GM23338 (cell line): Measurements from ENCODE around the gene MUC5AC. TPM values are rescaled to one million over a fixed set of nuclear protein-coding genes. Genes with fewer than 3 reads are reported as not detected.

Source experiments
- ATAC-seq: fragments of 200-7000 bp; cut with Tn5 transposase; 3 replicates; pipeline ENCODE4 v1.9.1; 2020
- DNase-seq: peaks from one replicate; pipeline ENCODE4 v3.0.0-alpha.2; 2015; ENCODE audit warnings: low spot score
- H2AFZ ChIP-seq: fragments of 200-600 bp; sonication (generic); 2 replicates; pipeline ENCODE4 v1.8.0; 2016; ENCODE audit warnings: antibody characterized with exemption, mild to moderate bottlenecking, moderate library complexity
- H3F3A ChIP-seq: fragments of 200-600 bp; sonication (generic); replicated peaks from 2 replicates; pipeline ENCODE4 v1.8.0; 2017; ENCODE audit warnings: antibody characterized with exemption, mixed run types, low read depth
- H3K27ac ChIP-seq: fragments of 200-600 bp; sonication (generic); 2 replicates; pipeline ENCODE4 v1.6.1; 2016; ENCODE audit warnings: low read depth
- H3K27me3 ChIP-seq: fragments of 200-600 bp; sonication (generic); 2 replicates; pipeline ENCODE4 v1.8.0; 2016; ENCODE audit warnings: mild to moderate bottlenecking, mixed run types, moderate library complexity; ENCODE audit not compliant: insufficient read depth
- H3K36me3 ChIP-seq: fragments of 200-600 bp; sonication (generic); 2 replicates; pipeline ENCODE4 v1.8.0; 2016; ENCODE audit warnings: mild to moderate bottlenecking; ENCODE audit not compliant: insufficient read depth
- H3K4me1 ChIP-seq: fragments of 200-600 bp; sonication (generic); 2 replicates; pipeline ENCODE4 v1.8.0; 2016; ENCODE audit warnings: mild to moderate bottlenecking, moderate library complexity; ENCODE audit not compliant: insufficient read depth
- H3K4me2 ChIP-seq: fragments of 200-600 bp; sonication (generic); 2 replicates; pipeline ENCODE4 v1.7.1; 2017; ENCODE audit warnings: mixed run types
- H3K4me3 ChIP-seq: fragments of 200-600 bp; sonication (generic); 2 replicates; pipeline ENCODE4 v1.6.1; 2016; ENCODE audit warnings: mixed run types
- H3K79me2 ChIP-seq: fragments of 200-600 bp; sonication (generic); replicated peaks from 2 replicates; pipeline ENCODE4 v1.8.0; 2017; ENCODE audit warnings: mild to moderate bottlenecking; ENCODE audit not compliant: insufficient read depth
- H3K9me2 ChIP-seq: fragments of 200-600 bp; sonication (generic); 2 replicates; pipeline ENCODE4 v1.8.0; 2017; ENCODE audit not compliant: insufficient read depth
- H4K20me1 ChIP-seq: fragments of 200-600 bp; sonication (generic); replicated peaks from 2 replicates; pipeline ENCODE4 v1.8.0; 2017; ENCODE audit warnings: mild to moderate bottlenecking; ENCODE audit not compliant: insufficient read depth
- H3K27ac Mint-ChIP-seq: 2 replicates; pipeline ENCODE4 v1.8.0; 2020; ENCODE audit warnings: inconsistent platforms, mild to moderate bottlenecking, moderate library complexity, mixed read lengths
- H3K27me3 Mint-ChIP-seq: 3 replicates; pipeline ENCODE4 v1.8.0; 2022; ENCODE audit warnings: low read depth, mild to moderate bottlenecking, moderate library complexity, mixed read lengths, inconsistent platforms; ENCODE audit not compliant: insufficient read depth, poor library complexity
- H3K36me3 Mint-ChIP-seq: 3 replicates; pipeline ENCODE4 v1.8.0; 2021; ENCODE audit warnings: low read depth, mild to moderate bottlenecking, inconsistent platforms, moderate library complexity, mixed read lengths
- H3K4me1 Mint-ChIP-seq: 3 replicates; pipeline ENCODE4 v1.8.0; 2020; ENCODE audit warnings: mild to moderate bottlenecking, inconsistent platforms, mixed read lengths
- H3K4me3 Mint-ChIP-seq: 3 replicates; pipeline ENCODE4 v1.8.0; 2021; ENCODE audit warnings: moderate library complexity, mild to moderate bottlenecking, inconsistent platforms, mixed read lengths
- H3K9me3 Mint-ChIP-seq: 3 replicates; pipeline ENCODE4 v1.8.0; 2020; ENCODE audit warnings: moderate library complexity, mild to moderate bottlenecking, inconsistent platforms, mixed read lengths
- CREB1 ChIP-seq: fragments of 250-450 bp; sonication (Bioruptor Pico); IDR thresholded peaks from 2 replicates; pipeline ENCODE4 v1.5.0; 2020; ENCODE audit warnings: low read depth, mild to moderate bottlenecking, moderate library complexity
- EZH2 ChIP-seq: fragments of 200-600 bp; sonication (generic); IDR thresholded peaks from one replicate; pipeline ENCODE4 v1.8.0; 2017; ENCODE audit warnings: antibody characterized with exemption, mild to moderate bottlenecking, low read depth; ENCODE audit not compliant: unreplicated experiment
- EZH2phosphoT487 ChIP-seq: fragments of 200-600 bp; sonication (generic); IDR thresholded peaks from one replicate; pipeline ENCODE4 v1.8.1; 2018; ENCODE audit warnings: antibody characterized with exemption; ENCODE audit not compliant: unreplicated experiment
- REST ChIP-seq: IDR thresholded peaks from one replicate; pipeline ENCODE4 v1.6.1; 2018; ENCODE audit warnings: antibody characterized with exemption; ENCODE audit not compliant: unreplicated experiment
- STAT1 ChIP-seq: IDR thresholded peaks from one replicate; pipeline ENCODE4 v1.6.1; 2016; ENCODE audit warnings: antibody characterized with exemption; ENCODE audit not compliant: unreplicated experiment
- ZNF114 ChIP-seq: fragments of 250-450 bp; sonication (Bioruptor Pico); IDR thresholded peaks from 2 replicates; pipeline ENCODE4 v1.5.0; 2020; ENCODE audit warnings: mild to moderate bottlenecking, moderate library complexity
- ZNF331 ChIP-seq: fragments of 250-450 bp; sonication (Bioruptor Pico); IDR thresholded peaks from 2 replicates; pipeline ENCODE4 v1.5.0; 2020; ENCODE audit warnings: low read depth, mild to moderate bottlenecking, moderate library complexity
- ZNF462 ChIP-seq: fragments of 250-450 bp; sonication (Bioruptor Pico); IDR thresholded peaks from 2 replicates; pipeline ENCODE4 v1.5.0; 2020; ENCODE audit warnings: mild to moderate bottlenecking, moderate library complexity
- polyA plus RNA-seq: library from polyadenylated mRNA; unstranded; fragments of >200 nt; fragmentation: Nextera tagmentation; extraction: Ambion mirVana; gene quantifications from 2 replicates; pipeline ENCODE4 v1.2.1, GENCODE V29; 2016
- total RNA-seq: library from RNA; depleted of rRNA; stranded (reverse); fragments of >200 nt; shearing (Covaris generic); gene quantifications from 2 replicates; pipeline ENCODE4 v1.2.3, GENCODE V29; 2014

MUC5AC gene
- total and polyA plus RNA-seq, 2 experiments from 2014 or later, result not detected

- H3K27me3 ChIP-seq, result no peaks in the 10 kb centered on the region
- H3K4me2 ChIP-seq, result no peak overlapping the region
- H3K36me3 ChIP-seq, result peaks cover 5% of the 10 kb centered on the region; the same call in 1 of the 2 replicates
- Mint-ChIP-seq H3K4me3 (no peak overlapping the region), H3K4me1 (no peaks in the 10 kb centered on the region; the same call in 2 of the 3 replicates), H3K36me3 (peaks cover 3% of the 10 kb centered on the region), H3K27ac (no peak overlapping the region), H3K27me3 (peaks cover 5% of the 10 kb centered on the region), H3K9me3 (peaks cover 36% of the 10 kb centered on the region)
- H3F3A ChIP-seq, result no peaks in the 10 kb centered on the region
- H3K27ac ChIP-seq, result no peak overlapping the region
- TF ChIP-seq ZNF462 (no peak), REST (no peak), ZNF114 (CRISPR knock-in tag) (no peak), EZH2 (no peak), ZNF331 (no peak), CREB1 (no peak), EZH2phosphoT487 (no peak), STAT1 (no peak)
- ATAC-seq (no peak), DNase-seq (no peak)
- H2AFZ ChIP-seq, result no peak overlapping the region
- no peaks in the 10 kb centered on the region for H3K79me2 ChIP-seq
- H3K4me1 ChIP-seq, result no peaks in the 10 kb centered on the region
- H3K4me3 ChIP-seq, result no peak overlapping the region
- H4K20me1 ChIP-seq, result no peaks in the 10 kb centered on the region
- no peaks in the 10 kb centered on the region for H3K9me2 ChIP-seq
Measured at GRCh38 chr11:1139441-1140083, 18.2 kb upstream of the MUC5AC start.
